GM12872 (cell line): ENCODE data around the gene PTGES.

Experiments used
- CTCF ChIP-seq: IDR thresholded peaks from 3 replicates; pipeline ENCODE4 v1.5.1; 2011; ENCODE audit warnings: low read depth, mild to moderate bottlenecking, low read length, moderate library complexity; ENCODE audit not compliant: insufficient read depth

Gene PTGES

DNA sequence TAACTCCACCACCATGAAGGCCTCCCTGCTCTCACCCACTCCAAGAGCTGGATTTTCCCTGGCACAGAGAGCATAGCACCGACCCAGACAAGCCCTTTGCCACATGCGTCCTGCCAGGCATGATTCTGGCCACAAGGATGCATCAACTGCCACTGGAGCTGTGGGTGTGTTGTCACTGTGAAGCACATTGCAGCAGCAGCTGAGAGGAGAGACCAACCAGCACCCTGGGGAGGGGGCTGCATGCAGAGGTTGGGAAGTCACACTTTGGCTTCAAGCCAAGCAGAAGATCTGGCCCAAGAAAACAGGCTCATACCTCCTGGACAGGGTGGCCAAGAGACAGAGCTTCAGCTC is 22.6 kb upstream of the PTGES start:
- TF ChIP-seq CTCF, result no peak

GRCh38 chr9:129774791-129775447 is 22.1 kb upstream of the PTGES start:
- no peak for TF ChIP-seq CTCF

DNA sequence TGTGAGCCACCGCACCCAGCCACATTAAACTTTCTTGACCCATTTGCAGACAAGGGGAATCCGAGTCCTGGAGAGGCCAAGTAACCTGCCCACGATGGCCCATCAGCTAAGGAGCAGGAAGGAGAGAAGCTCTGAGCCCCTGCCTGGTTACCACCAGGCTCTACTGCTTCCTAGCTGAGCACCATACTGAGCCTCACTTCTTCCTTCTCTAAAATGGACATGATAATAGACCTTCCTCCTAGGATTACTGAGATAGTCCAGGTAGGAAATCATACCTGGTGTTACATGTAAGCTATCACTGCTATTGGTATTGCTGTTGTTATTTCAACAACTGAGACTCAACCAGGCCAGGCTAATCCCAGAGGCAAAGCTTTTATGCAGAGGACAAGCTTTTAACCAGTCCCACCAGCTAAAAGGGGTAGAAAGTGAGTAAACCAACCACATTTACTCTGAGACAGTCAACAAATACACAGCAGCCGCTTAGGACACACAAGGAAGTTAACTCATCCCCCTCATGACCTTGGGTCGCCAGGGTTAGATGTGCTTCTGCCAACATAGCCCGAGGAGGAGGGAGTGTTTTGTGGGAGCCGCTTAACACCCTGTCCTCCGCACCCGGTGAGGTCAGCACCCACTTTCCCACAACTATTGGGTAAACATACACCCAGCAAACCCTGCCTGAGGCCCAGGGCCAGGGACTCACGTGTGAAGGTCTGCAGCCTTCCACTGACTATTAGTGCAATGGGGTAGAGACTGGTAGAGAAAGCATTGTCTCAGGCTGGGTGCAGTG is 20.6 kb upstream of the PTGES start:
- no peak for TF ChIP-seq CTCF

- no peak for TF ChIP-seq CTCF
Observed at GRCh38 chr9:129770741-129771140, 17.9 kb upstream of the PTGES start.

DNA sequence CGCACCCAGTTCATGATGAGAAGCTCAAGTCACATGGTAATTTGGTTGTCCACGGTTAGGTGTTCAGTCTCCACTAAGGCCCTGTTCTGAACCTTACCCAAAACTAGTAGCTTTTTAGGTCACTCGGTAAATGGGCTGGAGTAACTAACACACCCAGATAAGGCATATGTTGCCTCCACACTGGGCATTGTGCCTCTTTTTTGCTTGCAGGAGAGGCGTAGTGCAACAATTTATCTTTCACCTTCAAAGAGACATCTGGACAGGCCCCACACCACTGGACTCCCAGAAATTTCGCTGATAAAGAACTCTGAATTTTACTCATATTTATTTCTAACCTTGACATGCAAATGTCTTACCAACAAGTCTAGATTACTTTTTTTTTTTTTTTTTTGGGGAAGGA is 16.8 kb upstream of the PTGES start:
- no peak for TF ChIP-seq CTCF

GRCh38 chr9:129768486-129768885 is 15.6 kb upstream of the PTGES start:
- no peak for TF ChIP-seq CTCF

DNA sequence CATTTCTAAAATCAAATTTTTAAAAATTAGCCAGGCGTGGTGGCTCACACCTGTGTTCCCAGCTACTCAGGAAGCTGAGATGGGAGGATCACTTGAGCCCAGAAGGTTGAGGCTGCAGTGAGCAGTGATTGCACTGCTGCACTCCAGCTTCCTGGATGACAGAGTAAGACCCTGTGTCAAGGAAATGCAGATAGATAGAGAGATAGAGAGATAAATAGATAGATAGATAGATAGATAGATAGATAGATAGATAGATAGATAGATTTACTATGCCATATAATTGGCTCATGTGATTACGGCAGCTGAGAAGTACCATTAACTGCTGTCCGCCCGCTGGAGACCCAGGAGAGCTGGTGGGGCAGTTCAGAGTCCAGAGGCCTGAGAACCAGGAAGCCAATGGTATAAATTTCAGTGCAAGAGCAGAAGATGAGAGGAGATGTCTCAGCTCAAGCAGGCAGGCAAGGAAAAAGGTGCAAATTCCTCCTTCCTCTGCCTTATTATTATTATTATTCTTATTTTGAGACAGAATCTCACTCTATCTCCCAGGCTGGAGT is 13.0 kb upstream of the PTGES start:
- TF ChIP-seq CTCF, result no peak
